ENCODE results near the gene CEMP1. TPM values are rescaled to one million over a fixed set of nuclear protein-coding genes. Genes with fewer than 3 reads are reported as not detected.

Gene CEMP1
- total RNA-seq, 2 donors from 2014 or later, result 0.53 to 0.54 TPM

DNA sequence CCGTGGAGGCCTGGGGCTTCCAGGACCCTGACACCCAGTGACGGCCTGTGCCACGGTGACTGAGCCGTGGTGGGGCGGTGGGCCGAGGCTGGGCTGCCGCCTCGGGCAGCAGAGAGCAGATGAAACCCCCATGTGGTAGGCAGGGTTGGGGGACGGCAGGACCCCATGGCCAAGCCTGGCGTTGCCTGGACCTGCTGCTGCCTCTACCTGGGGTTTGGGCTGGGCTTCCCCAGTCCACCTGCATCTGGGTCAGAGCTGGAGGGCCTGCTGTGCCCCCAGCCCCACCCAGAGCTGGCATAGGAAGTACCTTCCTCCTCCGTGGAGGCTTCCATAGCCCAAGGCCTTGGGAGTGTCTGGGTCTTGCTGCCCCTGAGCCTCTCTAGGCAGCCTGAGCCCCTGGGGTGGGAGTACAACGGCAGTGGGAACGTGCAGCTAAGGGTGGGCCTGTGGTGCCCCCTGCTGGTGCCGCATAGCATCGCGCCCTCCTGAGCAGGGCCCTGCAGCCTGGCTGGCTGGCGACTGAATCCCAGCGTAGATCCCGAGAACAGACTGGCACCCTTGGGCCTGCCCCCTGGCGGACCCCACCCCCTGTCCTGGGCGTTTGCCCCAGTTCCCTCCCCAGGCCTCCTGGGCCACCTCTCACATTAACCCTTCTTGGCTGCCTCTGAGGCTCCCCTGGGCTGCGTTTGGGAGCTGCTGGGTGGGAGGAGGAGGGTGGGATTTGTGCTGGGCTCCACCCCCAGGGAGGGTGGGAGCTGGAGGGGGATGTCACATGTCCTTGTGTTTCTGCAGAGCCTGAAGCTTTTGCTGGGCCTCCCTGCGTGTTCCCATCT is 30.1 kb downstream of the CEMP1 start:
- H3K4me3 ChIP-seq, result peak overlapping the region; percentile 5
- TF ChIP-seq, protein P1, sequence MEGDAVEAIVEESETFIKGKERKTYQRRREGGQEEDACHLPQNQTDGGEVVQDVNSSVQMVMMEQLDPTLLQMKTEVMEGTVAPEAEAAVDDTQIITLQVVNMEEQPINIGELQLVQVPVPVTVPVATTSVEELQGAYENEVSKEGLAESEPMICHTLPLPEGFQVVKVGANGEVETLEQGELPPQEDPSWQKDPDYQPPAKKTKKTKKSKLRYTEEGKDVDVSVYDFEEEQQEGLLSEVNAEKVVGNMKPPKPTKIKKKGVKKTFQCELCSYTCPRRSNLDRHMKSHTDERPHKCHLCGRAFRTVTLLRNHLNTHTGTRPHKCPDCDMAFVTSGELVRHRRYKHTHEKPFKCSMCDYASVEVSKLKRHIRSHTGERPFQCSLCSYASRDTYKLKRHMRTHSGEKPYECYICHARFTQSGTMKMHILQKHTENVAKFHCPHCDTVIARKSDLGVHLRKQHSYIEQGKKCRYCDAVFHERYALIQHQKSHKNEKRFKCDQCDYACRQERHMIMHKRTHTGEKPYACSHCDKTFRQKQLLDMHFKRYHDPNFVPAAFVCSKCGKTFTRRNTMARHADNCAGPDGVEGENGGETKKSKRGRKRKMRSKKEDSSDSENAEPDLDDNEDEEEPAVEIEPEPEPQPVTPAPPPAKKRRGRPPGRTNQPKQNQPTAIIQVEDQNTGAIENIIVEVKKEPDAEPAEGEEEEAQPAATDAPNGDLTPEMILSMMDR (IDR thresholded peaks at IDR 0.05), result peak; percentile 98
- H3K9ac ChIP-seq (ENCODE audit: low read depth in 2 of 2, low read length in 2 of 2), result no peak overlapping the region
- H3K36me3 ChIP-seq, result no peaks in the 10 kb centered on the region
- DNase-seq, result peak; percentile 82
- H3K4me1 ChIP-seq, result peaks cover 6% of the 10 kb centered on the region
- no peaks in the 10 kb centered on the region for H3K9me3 ChIP-seq
- no peaks in the 10 kb centered on the region for H3K27me3 ChIP-seq
- intact Hi-C loops (cut with DNase I), result no loop called here
- no peak overlapping the region for H3K27ac ChIP-seq

DNA sequence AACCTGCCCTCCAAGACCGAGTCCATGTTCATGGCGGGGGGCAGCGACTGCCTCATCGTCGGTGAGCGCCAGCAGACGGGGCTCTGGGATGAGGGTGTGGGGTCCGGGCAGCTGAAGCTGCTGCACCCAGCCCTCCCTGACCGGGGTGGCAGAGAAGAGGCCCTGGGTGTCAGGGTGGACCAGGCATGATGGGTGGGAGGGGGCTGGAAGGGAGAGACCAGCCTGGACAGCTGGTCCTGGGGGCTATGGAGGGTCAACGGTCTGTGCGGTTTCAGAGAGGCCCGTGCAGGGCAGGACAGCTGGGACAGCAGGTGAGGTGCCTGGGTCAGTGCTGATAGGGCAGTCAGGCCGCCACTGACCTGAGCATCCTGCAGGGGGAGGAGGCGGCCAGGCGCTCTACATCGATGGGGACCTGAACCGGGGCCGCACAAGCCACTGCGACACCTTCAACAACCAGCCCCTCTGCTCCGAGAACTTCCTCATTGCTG is 30.7 kb downstream of the CEMP1 start:
- Histone ChIP-seq H3K4me3 (no peak overlapping the region), H3K36me3 (no peaks in the 10 kb centered on the region), H3K9me3 (no peaks in the 10 kb centered on the region), H3K4me1 (peaks cover 6% of the 10 kb centered on the region), H3K27me3 (no peaks in the 10 kb centered on the region), H3K9ac (ENCODE audit: low read depth in 2 of 2, low read length in 2 of 2) (peak overlapping the region in 1 of 2 donors; percentile 35), H3K27ac (no peak overlapping the region)
- no peak for DNase-seq
- TF ChIP-seq, protein P1 (IDR thresholded peaks at IDR 0.05), result no peak
- intact Hi-C loops (cut with DNase I), result no loop called here

DNA sequence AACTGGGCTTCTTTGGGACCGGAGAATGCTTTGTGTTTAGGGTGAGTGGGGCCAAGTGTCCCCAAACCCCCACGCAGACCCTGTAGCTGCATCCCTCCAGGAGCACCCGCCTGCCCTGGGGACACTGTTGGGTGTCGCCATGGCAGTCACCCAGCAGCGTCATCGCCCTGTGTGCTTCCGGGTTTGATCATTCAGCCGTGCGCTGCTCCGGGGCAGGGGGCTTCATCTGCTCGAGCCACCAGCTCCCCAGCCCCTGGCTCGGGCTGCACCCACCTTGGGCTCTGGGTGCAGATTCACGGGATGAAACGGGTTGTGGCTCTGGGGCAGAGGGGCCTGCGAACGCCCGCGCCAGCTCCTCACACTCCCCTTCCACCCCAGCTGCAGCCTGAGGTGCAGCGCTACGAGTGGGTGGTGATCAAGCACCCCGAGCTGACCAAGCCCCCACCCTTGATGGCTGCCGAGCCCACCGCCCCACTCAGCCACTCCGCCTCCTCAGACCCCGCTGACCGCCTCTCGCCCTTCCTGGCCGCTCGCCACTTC is 31.2 kb downstream of the CEMP1 start:
- Histone ChIP-seq H3K27me3 (no peaks in the 10 kb centered on the region), H3K4me3 (no peak overlapping the region), H3K4me1 (peaks cover 6% of the 10 kb centered on the region), H3K27ac (no peak overlapping the region), H3K36me3 (no peaks in the 10 kb centered on the region), H3K9me3 (no peaks in the 10 kb centered on the region), H3K9ac (ENCODE audit: low read depth in 2 of 2, low read length in 2 of 2) (peak overlapping the region in 1 of 2 donors; percentile 35)
- TF ChIP-seq, protein P1 (IDR thresholded peaks at IDR 0.05), result no peak
- no peak for DNase-seq
- intact Hi-C loops (cut with DNase I), result loop anchor here (5.0 kb wide), 2 partner anchors 68 to 163 kb away; no protein-coding TSS in a partner anchor

DNA sequence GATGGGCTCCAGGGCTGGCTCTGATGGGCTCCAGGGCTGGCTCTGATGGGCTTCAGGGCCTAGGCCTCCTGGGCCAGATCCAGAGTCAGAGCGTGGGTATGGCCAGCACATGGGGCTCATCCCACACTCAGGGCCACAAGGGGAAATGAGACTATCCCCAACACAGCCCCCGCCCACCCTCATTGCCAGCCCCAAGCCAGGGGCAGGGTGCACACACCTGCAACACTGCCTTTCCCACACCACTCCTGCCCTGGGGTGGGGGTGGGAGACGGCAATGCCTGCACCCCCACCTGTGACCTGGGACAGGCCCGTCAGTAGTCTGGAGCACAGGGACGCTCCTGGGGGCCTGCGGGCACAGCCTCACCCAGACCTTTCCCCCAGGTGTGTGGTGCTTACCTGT is 31.8 kb downstream of the CEMP1 start:
- TF ChIP-seq, protein P1 (IDR thresholded peaks at IDR 0.05), result no peak
- Histone ChIP-seq H3K4me1 (peaks cover 6% of the 10 kb centered on the region), H3K27ac (no peak overlapping the region), H3K9ac (ENCODE audit: low read depth in 2 of 2, low read length in 2 of 2) (no peak overlapping the region), H3K4me3 (no peak overlapping the region), H3K36me3 (no peaks in the 10 kb centered on the region), H3K9me3 (no peaks in the 10 kb centered on the region), H3K27me3 (no peaks in the 10 kb centered on the region)
- no peak for DNase-seq
- intact Hi-C loops (cut with DNase I), result loop anchor here (5.0 kb wide), 2 partner anchors 67 to 162 kb away; no protein-coding TSS in a partner anchor

DNA sequence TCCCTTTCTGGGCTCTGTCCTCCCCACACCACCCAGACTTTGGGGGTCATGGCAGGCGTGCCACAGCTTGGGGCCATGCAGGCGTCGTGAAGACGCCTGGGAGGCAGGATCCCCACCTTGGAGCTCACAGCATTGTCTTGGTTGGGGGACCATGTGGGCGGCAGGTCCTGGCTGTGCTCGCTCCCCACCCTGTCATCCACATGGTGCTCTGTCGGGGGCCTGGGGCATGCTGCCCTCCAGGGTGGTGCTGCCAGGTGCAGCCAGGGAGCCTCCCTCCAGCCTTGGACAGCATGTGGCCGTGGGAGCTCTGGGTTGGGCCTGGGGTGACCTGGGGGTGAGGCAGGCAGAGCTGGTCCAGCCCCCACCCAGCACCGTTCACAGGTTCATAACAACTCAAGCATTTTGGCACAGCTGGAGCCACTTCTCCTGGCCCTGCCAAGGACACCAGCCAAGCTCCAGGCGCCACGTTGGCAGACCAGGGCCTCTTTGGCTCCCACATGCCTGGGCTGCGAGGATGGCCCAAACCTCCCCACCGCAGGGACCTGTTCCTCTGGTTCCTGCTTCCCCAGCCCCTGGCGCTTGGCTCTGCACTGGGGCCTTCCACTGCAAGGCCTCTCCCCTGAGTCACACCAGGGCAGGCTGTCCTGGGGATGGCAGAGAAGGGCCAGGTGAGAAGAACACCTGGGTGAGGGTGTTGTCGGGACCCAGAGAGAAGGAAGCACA is 32.5 kb downstream of the CEMP1 start:
- no peak for DNase-seq
- no peak overlapping the region for H3K27ac ChIP-seq
- no peaks in the 10 kb centered on the region for H3K27me3 ChIP-seq
- H3K9ac ChIP-seq (ENCODE audit: low read depth in 2 of 2, low read length in 2 of 2), result no peak overlapping the region
- no peaks in the 10 kb centered on the region for H3K36me3 ChIP-seq
- TF ChIP-seq, protein P1 (IDR thresholded peaks at IDR 0.05), result no peak
- H3K4me1 ChIP-seq, result peaks cover 6% of the 10 kb centered on the region
- intact Hi-C loops (cut with DNase I), result loop anchor here (5.0 kb wide), 2 partner anchors 66 to 161 kb away; no protein-coding TSS in a partner anchor
- no peak overlapping the region for H3K4me3 ChIP-seq
- no peaks in the 10 kb centered on the region for H3K9me3 ChIP-seq
